GM12892 (cell line): ENCODE data around the gene FRMPD2.

Experiments used
- POLR2A ChIP-seq: IDR thresholded peaks from 2 replicates; pipeline ENCODE4 v1.6.1; 2011; ENCODE audit warnings: low read depth, low read length, control low read depth
- POLR2AphosphoS5 ChIP-seq: IDR thresholded peaks from 2 replicates; pipeline ENCODE4 v1.6.1; 2011; ENCODE audit warnings: low read depth, low read length, control low read depth
- TAF1 ChIP-seq: IDR thresholded peaks from 2 replicates; pipeline ENCODE4 v1.6.1; 2011; ENCODE audit warnings: low read depth, mild to moderate bottlenecking, control low read depth, low read length, borderline replicate concordance

DNA sequence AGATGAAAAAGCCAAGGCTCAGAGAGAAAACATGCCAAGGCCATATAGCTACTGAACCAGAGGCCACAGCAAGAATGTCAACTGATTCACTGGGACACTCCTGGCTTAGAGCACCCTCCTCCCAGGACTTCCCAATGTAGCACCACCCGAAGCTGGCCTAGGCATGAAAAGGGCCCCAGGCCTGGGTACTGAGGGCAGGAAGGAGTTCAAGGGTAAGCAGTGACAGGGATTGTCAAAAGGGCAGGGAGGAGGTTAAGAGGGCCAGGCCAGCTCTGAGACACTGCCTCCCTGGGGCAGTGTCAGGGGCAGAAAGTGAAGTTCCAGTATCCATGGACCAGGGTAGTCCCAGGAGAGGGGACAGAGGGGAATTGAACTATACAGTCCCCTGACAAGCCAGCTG is 57.8 kb downstream of the FRMPD2 start:
- TF ChIP-seq POLR2AphosphoS5 (no peak), POLR2A (no peak), TAF1 (no peak)
